HUDEP-2 (cell line): ENCODE data around the gene GASK1A.

Experiments used
- DNase-seq, 76 experiments: peaks; one replicate each; lab custom pipeline; 2025; ENCODE audit not compliant: unreplicated experiment in 76 of 76; lab: John Stamatoyannopoulos, UW

Gene GASK1A

GRCh38 chr3:43105596-43106292 lies 126.6 kb downstream of the GASK1A start, which contains the start of gene POMGNT2:
POMGNT2 (minus strand) TSS chr3:43106079; CDS start chr3:43081431, 24,648 bp downstream.
- peak in 74 of 76 experiments; percentile 12 to 89 (median 76) for DNase-seq

- peak in 1 of 76 experiments; percentile 10 for DNase-seq
Measured at GRCh38 chr3:43106293-43106628, 127.2 kb downstream of the GASK1A start.
